ENCODE data around the gene DOCK1.

The DOCK1 gene

GRCh38 chr10:127467811-127468210, 562.6 kb downstream of the DOCK1 start:
- no peak for DNase-seq (ENCODE audit: low read depth)

- DNase-seq (ENCODE audit: low read depth): no peak
Observed at GRCh38 chr10:127468632-127469031, 563.4 kb downstream of the DOCK1 start.

GRCh38 chr10:127470911-127471310, 565.7 kb downstream of the DOCK1 start:
- DNase-seq (ENCODE audit: low read depth): no peak

DNA sequence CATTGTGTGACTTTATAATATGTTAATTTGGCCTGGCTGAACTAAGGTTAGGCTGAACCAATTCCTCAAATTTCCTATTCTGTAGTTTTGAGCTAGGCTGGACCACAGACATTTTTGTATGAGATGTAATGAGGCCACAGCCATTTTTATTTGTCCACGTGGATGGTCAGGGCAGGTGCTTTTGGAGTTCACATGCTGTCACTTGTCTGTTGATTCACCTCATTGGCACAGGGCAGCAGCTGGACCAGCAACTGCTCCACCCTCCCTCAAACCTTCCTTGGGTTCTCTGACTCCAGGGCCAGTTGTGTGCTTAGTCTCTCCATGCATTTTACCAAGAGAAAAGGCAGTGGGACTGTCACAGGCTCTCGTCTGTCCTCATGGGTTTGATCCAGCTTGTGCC, 567.7 kb downstream of the DOCK1 start:
- DNase-seq (ENCODE audit: low read depth): no peak

GRCh38 chr10:127474501-127474900, 569.3 kb downstream of the DOCK1 start:
- DNase-seq (ENCODE audit: low read depth): no peak

- no peak for DNase-seq (ENCODE audit: low read depth)
Observed at GRCh38 chr10:127485153-127485857, 580.1 kb downstream of the DOCK1 start.

- no peak for DNase-seq (ENCODE audit: low read depth)
Observed at GRCh38 chr10:127486355-127486754, 581.1 kb downstream of the DOCK1 start.

DNA sequence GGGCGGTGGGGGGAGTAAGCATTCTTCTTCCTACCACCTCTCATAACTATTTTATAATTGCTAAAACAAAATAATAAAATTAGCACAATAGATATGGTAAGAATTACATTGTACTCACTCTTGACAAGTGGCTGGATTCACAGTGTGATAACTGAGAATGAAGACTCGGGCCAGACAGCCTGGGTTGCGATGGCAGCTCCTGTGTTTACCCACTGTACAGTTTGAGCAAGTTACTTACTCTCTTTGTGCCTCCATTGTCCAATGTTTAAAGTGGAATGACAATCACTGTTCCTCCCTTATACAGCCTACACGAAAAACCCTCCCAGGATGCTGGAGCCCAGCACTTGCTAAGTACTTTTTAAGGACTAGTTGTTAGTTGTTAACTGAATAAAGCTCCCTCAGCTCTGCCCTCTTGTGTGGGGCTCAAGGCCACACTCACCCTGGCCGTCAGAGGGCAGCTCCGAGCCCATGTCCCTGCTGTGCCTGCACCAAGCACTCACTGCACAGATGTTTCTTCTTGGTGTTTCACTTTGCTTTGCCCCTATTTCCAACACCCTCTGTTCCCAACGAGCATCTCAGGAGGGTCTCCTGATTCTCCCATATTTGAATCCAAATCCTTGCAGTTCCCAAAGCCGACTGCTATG, 587.5 kb downstream of the DOCK1 start:
- no peak for DNase-seq (ENCODE audit: low read depth)

DNA sequence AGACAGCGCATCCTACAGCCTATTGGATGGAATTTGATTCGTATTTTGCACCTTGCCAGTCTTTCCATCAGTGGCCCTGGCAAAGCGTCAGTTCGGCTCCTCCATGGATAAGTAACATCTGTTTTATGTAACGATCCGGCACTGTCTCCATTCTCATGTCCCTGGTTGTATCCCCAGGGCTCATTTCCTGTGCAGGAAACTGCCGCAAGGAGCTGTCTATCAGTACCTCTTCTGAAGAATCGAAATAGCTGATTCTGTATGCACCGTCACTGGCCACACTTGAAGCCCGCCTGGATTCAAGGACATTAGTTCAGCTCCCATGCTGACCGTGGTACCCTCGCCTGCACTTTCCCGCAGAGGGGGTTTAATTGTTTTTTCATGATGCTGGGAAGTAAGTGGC, 590.8 kb downstream of the DOCK1 start:
- DNase-seq (ENCODE audit: low read depth): no peak

GRCh38 chr10:127497685-127498084, 592.5 kb downstream of the DOCK1 start:
- no peak for DNase-seq (ENCODE audit: low read depth)

DNA sequence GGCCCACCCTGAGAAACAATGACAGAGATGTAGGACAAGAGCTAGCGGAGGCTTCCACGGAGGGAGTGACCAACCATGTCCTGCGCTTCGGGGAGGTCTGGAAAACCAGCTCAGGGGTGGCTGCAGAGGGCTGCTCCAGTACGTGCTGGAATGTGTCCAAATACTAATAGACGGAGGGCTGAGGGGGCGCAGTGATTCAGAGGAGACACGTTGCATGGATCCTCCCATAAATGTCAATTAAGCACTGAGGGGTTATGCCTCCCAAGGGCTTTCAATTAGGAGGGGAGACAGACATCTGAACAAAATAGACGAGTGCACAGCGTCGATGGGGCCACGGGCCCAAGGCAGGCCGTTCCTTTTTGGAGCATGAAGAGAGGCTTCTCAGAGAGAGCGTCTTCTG, 592.9 kb downstream of the DOCK1 start:
- DNase-seq (ENCODE audit: low read depth): no peak

- no peak for DNase-seq (ENCODE audit: low read depth)
Observed at GRCh38 chr10:127500127-127500526, 594.9 kb downstream of the DOCK1 start.
